Measurements from ENCODE around the gene TSSK2.

The TSSK2 gene

GRCh38 chr22:19168088-19168890 lies 37.2 kb downstream of the TSSK2 start:
- ChIA-PET POLR2A (interaction anchor here (0.9 kb wide), 1 partner anchor 24 kb away, joined by 8 read pairs; the partner anchor contains the start of gene ESS2), CTCF (no interaction called here)
- DNase-seq (ENCODE audit: extremely low spot score): no peak
- TF ChIP-seq L3MBTL2 (conservative IDR thresholded peaks at IDR 0.05) (no peak), NFRKB (IDR thresholded peaks at IDR 0.05) (no peak), CTBP1 (IDR thresholded peaks at IDR 0.05; ENCODE audit: borderline replicate concordance) (peak; percentile 75), FOXM1 (IDR thresholded peaks at IDR 0.05; ENCODE audit: borderline replicate concordance) (no peak), FOXA1 (IDR thresholded peaks at IDR 0.05) (no peak), ELF4 (IDR thresholded peaks at IDR 0.05) (no peak)

GRCh38 chr22:19169002-19169946 lies 38.2 kb downstream of the TSSK2 start:
- no peak for TF ChIP-seq ARNT (IDR thresholded peaks at IDR 0.05)
- TF ChIP-seq L3MBTL2 (conservative IDR thresholded peaks at IDR 0.05): no peak
- no peak for TF ChIP-seq HDGF (IDR thresholded peaks at IDR 0.05; ENCODE audit: borderline replicate concordance)
- no peak for TF ChIP-seq ELF4 (IDR thresholded peaks at IDR 0.05)
- TF ChIP-seq SP1 (IDR thresholded peaks at IDR 0.05): no peak
- no peak for TF ChIP-seq SUZ12 (IDR thresholded peaks at IDR 0.05)
- TF ChIP-seq ZNF384 (IDR thresholded peaks at IDR 0.05): no peak
- TF ChIP-seq CTBP1 (IDR thresholded peaks at IDR 0.05; ENCODE audit: borderline replicate concordance): no peak
- TF ChIP-seq PKNOX1 (IDR thresholded peaks at IDR 0.05): no peak
- no peak for TF ChIP-seq BHLHE40 (IDR thresholded peaks at IDR 0.05; ENCODE audit: borderline replicate concordance)
- TF ChIP-seq LEF1 (IDR thresholded peaks at IDR 0.05; ENCODE audit: borderline replicate concordance): no peak
- TF ChIP-seq NFRKB (IDR thresholded peaks at IDR 0.05): no peak
- no peak for TF ChIP-seq FOXK2 (IDR thresholded peaks at IDR 0.05)
- TF ChIP-seq FOXM1 (IDR thresholded peaks at IDR 0.05; ENCODE audit: borderline replicate concordance): no peak
- TF ChIP-seq TARDBP (IDR thresholded peaks at IDR 0.05): no peak
- no peak for TF ChIP-seq FOXA1 (IDR thresholded peaks at IDR 0.05)
- POLR2A ChIA-PET: interaction anchor here (0.9 to 1.3 kb wide), 3 partner anchors 22 to 25 kb away, joined by 3 to 8 read pairs (median 7); partner anchors contain the start of gene ESS2
- DNase-seq (ENCODE audit: extremely low spot score): no peak
- CTCF ChIA-PET: interaction anchor here (0.5 kb wide), 1 partner anchor 37 kb away, joined by 3 read pairs; no protein-coding TSS in a partner anchor

GRCh38 chr22:19169947-19170318 lies 38.8 kb downstream of the TSSK2 start:
- no peak for DNase-seq (ENCODE audit: extremely low spot score)
- POLR2A ChIA-PET: interaction anchor here (0.9 to 1.3 kb wide), 2 partner anchors 23 to 25 kb away, joined by 3 to 7 read pairs; partner anchors contain the start of gene ESS2
- CTCF ChIA-PET: no interaction called here
- TF ChIP-seq SP1 (IDR thresholded peaks at IDR 0.05): no peak
- TF ChIP-seq CTBP1 (IDR thresholded peaks at IDR 0.05; ENCODE audit: borderline replicate concordance): no peak
- no peak for TF ChIP-seq ZNF384 (IDR thresholded peaks at IDR 0.05)
- TF ChIP-seq ELF4 (IDR thresholded peaks at IDR 0.05): no peak
- no peak for TF ChIP-seq L3MBTL2 (conservative IDR thresholded peaks at IDR 0.05)
- no peak for TF ChIP-seq PKNOX1 (IDR thresholded peaks at IDR 0.05)
- TF ChIP-seq ARNT (IDR thresholded peaks at IDR 0.05): no peak
- TF ChIP-seq FOXM1 (IDR thresholded peaks at IDR 0.05; ENCODE audit: borderline replicate concordance): no peak
- TF ChIP-seq FOXK2 (IDR thresholded peaks at IDR 0.05): no peak
- no peak for TF ChIP-seq SUZ12 (IDR thresholded peaks at IDR 0.05)
- no peak for TF ChIP-seq LEF1 (IDR thresholded peaks at IDR 0.05; ENCODE audit: borderline replicate concordance)
- TF ChIP-seq TARDBP (IDR thresholded peaks at IDR 0.05): no peak
- no peak for TF ChIP-seq FOXA1 (IDR thresholded peaks at IDR 0.05)
- no peak for TF ChIP-seq BHLHE40 (IDR thresholded peaks at IDR 0.05; ENCODE audit: borderline replicate concordance)
- no peak for TF ChIP-seq NFRKB (IDR thresholded peaks at IDR 0.05)
- no peak for TF ChIP-seq HDGF (IDR thresholded peaks at IDR 0.05; ENCODE audit: borderline replicate concordance)

GRCh38 chr22:19172213-19173046 lies 41.3 kb downstream of the TSSK2 start:
- TF ChIP-seq ZNF384 (IDR thresholded peaks at IDR 0.05) (no peak), SP1 (IDR thresholded peaks at IDR 0.05) (no peak), ARNT (IDR thresholded peaks at IDR 0.05) (no peak; the same call in 1 of the 2 replicates), CTBP1 (IDR thresholded peaks at IDR 0.05; ENCODE audit: borderline replicate concordance) (no peak), FOXA1 (IDR thresholded peaks at IDR 0.05) (no peak), NFRKB (IDR thresholded peaks at IDR 0.05) (no peak), HDGF (IDR thresholded peaks at IDR 0.05; ENCODE audit: borderline replicate concordance) (peak; percentile 24; the same call in 1 of the 2 replicates), LEF1 (IDR thresholded peaks at IDR 0.05; ENCODE audit: borderline replicate concordance) (no peak)
- ChIA-PET POLR2A (interaction anchor here (0.8 kb wide), 1 partner anchor 35 kb away, joined by 3 read pairs; no protein-coding TSS in a partner anchor), CTCF (interaction anchor here (0.8 kb wide), 1 partner anchor 28 kb away, joined by 3 read pairs; the partner anchor contains the start of gene ESS2)
- no peak for DNase-seq (ENCODE audit: extremely low spot score)

All from HEK293T (cell line).